IPS-20b (cell line): Measurements from ENCODE around the gene PARD3B.

ENCODE experiments used
- H3K27ac ChIP-seq: one replicate; pipeline ENCODE4 v1.5.1; 2013; ENCODE audit warnings: low read length
- H3K27me3 ChIP-seq: 2 replicates; pipeline ENCODE4 v1.6.1; 2013; ENCODE audit warnings: mild to moderate bottlenecking, low read length, inconsistent platforms; ENCODE audit not compliant: insufficient read depth
- H3K36me3 ChIP-seq: 2 replicates; pipeline ENCODE4 v1.6.1; 2013; ENCODE audit warnings: low read depth, mild to moderate bottlenecking, inconsistent platforms, low read length, moderate library complexity; ENCODE audit not compliant: insufficient read depth
- H3K4me1 ChIP-seq: 2 replicates; pipeline ENCODE4 v1.6.1; 2013; ENCODE audit warnings: mild to moderate bottlenecking, control low read depth, inconsistent platforms, low read length, moderate library complexity; ENCODE audit not compliant: insufficient read depth
- H3K4me3 ChIP-seq: 2 replicates; pipeline ENCODE4 v1.5.1; 2013; ENCODE audit warnings: mild to moderate bottlenecking, low read length, inconsistent platforms
- H3K9ac ChIP-seq: 2 replicates; pipeline ENCODE4 v1.6.1; 2013; ENCODE audit warnings: low read depth, mild to moderate bottlenecking, inconsistent platforms, low read length, moderate library complexity
- H3K9me3 ChIP-seq: 2 replicates; pipeline ENCODE4 v1.6.1; 2013; ENCODE audit warnings: mild to moderate bottlenecking, low read depth, low read length, inconsistent platforms; ENCODE audit not compliant: insufficient read depth

Gene PARD3B

DNA sequence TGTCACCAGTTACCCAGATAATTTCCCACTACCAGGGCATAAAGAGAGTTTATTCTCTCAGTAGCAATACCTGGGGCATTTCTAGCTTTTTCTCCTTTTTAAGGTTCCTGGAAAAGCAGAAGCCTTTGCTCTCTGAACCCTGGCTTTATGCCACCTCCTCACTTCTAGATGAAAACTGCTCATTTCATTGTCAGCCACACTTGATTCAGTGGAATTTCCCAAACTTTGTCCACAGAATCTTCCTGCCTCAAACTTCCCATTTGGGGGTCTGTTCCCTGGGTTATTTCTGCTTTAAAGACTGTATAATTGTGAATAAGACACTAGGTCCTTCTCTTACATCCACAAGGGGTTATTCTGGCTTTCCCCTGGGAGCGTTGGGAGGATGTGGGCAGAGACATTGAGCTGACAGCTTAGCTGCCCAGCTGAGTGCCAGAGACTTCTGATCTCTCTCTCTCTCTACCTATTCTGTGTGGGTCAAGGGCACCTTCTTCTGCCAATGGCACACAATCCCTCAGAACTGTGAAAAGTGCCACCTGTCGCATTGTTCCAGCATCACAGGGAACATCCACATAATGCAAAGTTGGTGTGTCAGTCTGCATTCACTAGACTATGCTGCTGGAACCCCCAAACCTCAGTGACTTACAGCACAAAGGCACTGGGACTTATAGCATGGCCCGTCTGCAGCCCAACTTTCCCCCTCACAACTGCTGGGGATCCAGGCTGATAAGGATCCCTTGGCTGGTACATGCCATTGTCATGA is 1117.1 kb downstream of the PARD3B start:
- Histone ChIP-seq H3K9ac (no peak overlapping the region), H3K4me1 (no peaks in the 10 kb centered on the region)

DNA sequence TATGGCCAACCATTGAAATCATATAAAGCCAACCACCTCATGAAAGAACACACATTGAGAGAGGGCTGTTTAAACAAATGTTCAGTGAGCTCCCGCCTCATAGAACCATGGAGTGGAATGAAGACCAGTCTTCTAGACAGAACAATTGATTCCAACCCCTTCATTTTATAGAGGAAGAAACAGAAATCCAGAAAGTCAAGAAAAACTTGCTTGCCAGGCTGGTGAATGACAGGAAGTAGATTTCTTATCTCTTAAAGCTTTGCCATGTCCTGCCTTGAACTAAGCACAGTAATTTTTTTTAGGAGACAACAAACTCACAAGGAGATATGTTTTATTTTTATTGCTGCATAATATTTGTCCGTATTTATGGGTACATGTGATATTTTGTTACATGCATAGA is 1120.5 kb downstream of the PARD3B start:
- Histone ChIP-seq H3K9ac (no peak overlapping the region), H3K4me1 (peaks cover 6% of the 10 kb centered on the region), H3K9me3 (no peaks in the 10 kb centered on the region), H3K27me3 (no peaks in the 10 kb centered on the region), H3K27ac (no peak overlapping the region), H3K36me3 (no peaks in the 10 kb centered on the region), H3K4me3 (no peak overlapping the region)

More for the DNA sequence above, 1117.1 kb downstream of the PARD3B start:
- H3K27me3 ChIP-seq = no peaks in the 10 kb centered on the region
- no peak overlapping the region for H3K27ac ChIP-seq
- no peak overlapping the region for H3K4me3 ChIP-seq
- H3K36me3 ChIP-seq = no peaks in the 10 kb centered on the region
- H3K9me3 ChIP-seq = no peaks in the 10 kb centered on the region
